DMS114 treated with DMSO at 0.1 percent for 48 hours (cell line): ENCODE data around the gene TMEM87B.
"Not testable (repeated sequence)": the region's sequence is repeated elsewhere in the genome, so short reads cannot be mapped to it uniquely, and the experiment has no call there.

Source experiments
- DNase-seq: peaks from one replicate; lab custom pipeline; 2025; ENCODE audit not compliant: unreplicated experiment; lab: John Stamatoyannopoulos, UW

TMEM87B gene

GRCh38 chr2:112065966-112066365 lies 10.9 kb downstream of the TMEM87B start:
- no peak for DNase-seq

GRCh38 chr2:112069794-112070193 lies 14.7 kb downstream of the TMEM87B start:
- DNase-seq = not testable (repeated sequence)

- no peak for DNase-seq
These were observed 18.8 kb downstream of the TMEM87B start for GRCh38 chr2:112073875-112074274.

- no peak for DNase-seq
These were observed 19.4 kb downstream of the TMEM87B start for GRCh38 chr2:112074506-112074905.

- DNase-seq = no peak
These were observed 20.6 kb downstream of the TMEM87B start for GRCh38 chr2:112075490-112076260.

- no peak for DNase-seq
These were observed 22.7 kb downstream of the TMEM87B start for GRCh38 chr2:112077814-112078213.

- DNase-seq = no peak
These were observed 26.2 kb downstream of the TMEM87B start for GRCh38 chr2:112081262-112081661.

- no peak for DNase-seq
These were observed 29.8 kb downstream of the TMEM87B start for GRCh38 chr2:112084689-112085374.

GRCh38 chr2:112085375-112085730 lies 30.3 kb downstream of the TMEM87B start:
- no peak for DNase-seq

- no peak for DNase-seq
These were observed 31.0 kb downstream of the TMEM87B start for GRCh38 chr2:112085916-112086669.

- DNase-seq = no peak
These were observed 32.4 kb downstream of the TMEM87B start for GRCh38 chr2:112087346-112088020.

- no peak for DNase-seq
These were observed 34.3 kb downstream of the TMEM87B start for GRCh38 chr2:112089375-112089774.

- DNase-seq = no peak
These were observed 37.4 kb downstream of the TMEM87B start for GRCh38 chr2:112092286-112093041.

GRCh38 chr2:112093216-112093615 lies 38.1 kb downstream of the TMEM87B start:
- no peak for DNase-seq

GRCh38 chr2:112095681-112096080 lies 40.6 kb downstream of the TMEM87B start:
- DNase-seq = no peak

- DNase-seq = no peak
These were observed 41.0 kb downstream of the TMEM87B start for GRCh38 chr2:112096098-112096497.

- DNase-seq = no peak
These were observed 53.2 kb downstream of the TMEM87B start for GRCh38 chr2:112108178-112108832.

GRCh38 chr2:112109278-112109677 lies 54.2 kb downstream of the TMEM87B start:
- no peak for DNase-seq

GRCh38 chr2:112110966-112111365 lies 55.9 kb downstream of the TMEM87B start:
- DNase-seq = no peak

GRCh38 chr2:112113354-112113753 lies 58.3 kb downstream of the TMEM87B start:
- DNase-seq = not testable (repeated sequence)
